Left kidney (tissue), 2 donors: Measurements from ENCODE around the gene SPG7. TPM values are rescaled to one million over a fixed set of nuclear protein-coding genes. Genes with fewer than 3 reads are reported as not detected.

Experiments
- DNase-seq: peaks from one replicate; pipeline ENCODE4 v3.0.0-alpha.2; 2013
- polyA plus RNA-seq: library from polyadenylated mRNA; unstranded; fragments of 120-200 nt; gene quantifications from one replicate; pipeline ENCODE4 v1.2.1, GENCODE V29; 2013; ENCODE audit not compliant: insufficient read length

The SPG7 gene
- polyA plus RNA-seq, 1 donor, result 140 TPM

- no peak for DNase-seq
Measured at GRCh38 chr16:89484923-89485679, 23.1 kb upstream of the SPG7 start.

GRCh38 chr16:89485701-89486246, 22.4 kb upstream of the SPG7 start:
- no peak for DNase-seq

GRCh38 chr16:89489040-89489897, 18.9 kb upstream of the SPG7 start:
- DNase-seq, result peak; percentile 78

- DNase-seq, result no peak
Measured at GRCh38 chr16:89489898-89490438, 18.2 kb upstream of the SPG7 start.

GRCh38 chr16:89490439-89491237, 17.6 kb upstream of the SPG7 start, which contains the start of gene ANKRD11:
Gene ANKRD11 (minus strand): TSS chr16:89490561. CDS start chr16:89317019, 173,542 bp downstream.
- peak; percentile 98 for DNase-seq

- no peak for DNase-seq
Measured at GRCh38 chr16:89491238-89491869, 16.8 kb upstream of the SPG7 start.

GRCh38 chr16:89491974-89492687, 16.1 kb upstream of the SPG7 start:
- no peak for DNase-seq

GRCh38 chr16:89493776-89494175, 14.4 kb upstream of the SPG7 start:
- no peak for DNase-seq

GRCh38 chr16:89495121-89495520, 13.1 kb upstream of the SPG7 start:
- DNase-seq, result no peak

- peak; percentile 63 for DNase-seq
Measured at GRCh38 chr16:89498839-89499238, 9.4 kb upstream of the SPG7 start.

GRCh38 chr16:89499767-89500166, 8.4 kb upstream of the SPG7 start:
- DNase-seq, result no peak

GRCh38 chr16:89502081-89502843, 5.9 kb upstream of the SPG7 start:
- DNase-seq, result no peak

- DNase-seq, result no peak
Measured at GRCh38 chr16:89504091-89504490, 4.1 kb upstream of the SPG7 start.

- peak; percentile 84 for DNase-seq
Measured at GRCh38 chr16:89505204-89506112, 2.7 kb upstream of the SPG7 start.

- no peak for DNase-seq
Measured at GRCh38 chr16:89506113-89506504, 2.1 kb upstream of the SPG7 start.

- no peak for DNase-seq
Measured at GRCh38 chr16:89506791-89507191, 1.4 kb upstream of the SPG7 start.

GRCh38 chr16:89507214-89507833, 879 bp upstream of the SPG7 start:
- DNase-seq, result no peak

- DNase-seq, result no peak
Measured at GRCh38 chr16:89510526-89510925, 2.3 kb downstream of the SPG7 start.
